ENCODE data around the gene C2orf81.

DNA sequence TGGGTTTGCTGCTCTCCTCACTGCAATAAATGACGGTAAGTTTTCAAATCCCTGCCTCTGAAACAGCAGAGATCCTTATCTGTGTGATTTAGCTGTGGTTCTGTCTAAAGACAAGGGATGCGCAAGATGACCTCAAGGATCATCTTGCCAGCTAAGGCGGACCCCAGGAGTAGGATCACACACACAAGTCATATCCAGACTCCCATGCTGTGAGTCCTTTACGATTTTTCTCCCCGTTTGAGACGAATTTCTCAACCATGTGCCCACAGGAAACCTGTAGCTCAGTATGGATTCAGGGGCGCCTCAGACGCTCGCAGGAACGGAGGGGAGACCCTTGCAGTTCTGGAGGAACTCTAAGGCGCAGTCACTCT, 30.2 kb downstream of the C2orf81 start:
- TF ChIP-seq, protein P1, sequence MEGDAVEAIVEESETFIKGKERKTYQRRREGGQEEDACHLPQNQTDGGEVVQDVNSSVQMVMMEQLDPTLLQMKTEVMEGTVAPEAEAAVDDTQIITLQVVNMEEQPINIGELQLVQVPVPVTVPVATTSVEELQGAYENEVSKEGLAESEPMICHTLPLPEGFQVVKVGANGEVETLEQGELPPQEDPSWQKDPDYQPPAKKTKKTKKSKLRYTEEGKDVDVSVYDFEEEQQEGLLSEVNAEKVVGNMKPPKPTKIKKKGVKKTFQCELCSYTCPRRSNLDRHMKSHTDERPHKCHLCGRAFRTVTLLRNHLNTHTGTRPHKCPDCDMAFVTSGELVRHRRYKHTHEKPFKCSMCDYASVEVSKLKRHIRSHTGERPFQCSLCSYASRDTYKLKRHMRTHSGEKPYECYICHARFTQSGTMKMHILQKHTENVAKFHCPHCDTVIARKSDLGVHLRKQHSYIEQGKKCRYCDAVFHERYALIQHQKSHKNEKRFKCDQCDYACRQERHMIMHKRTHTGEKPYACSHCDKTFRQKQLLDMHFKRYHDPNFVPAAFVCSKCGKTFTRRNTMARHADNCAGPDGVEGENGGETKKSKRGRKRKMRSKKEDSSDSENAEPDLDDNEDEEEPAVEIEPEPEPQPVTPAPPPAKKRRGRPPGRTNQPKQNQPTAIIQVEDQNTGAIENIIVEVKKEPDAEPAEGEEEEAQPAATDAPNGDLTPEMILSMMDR (IDR thresholded peaks at IDR 0.05; ENCODE audit: low read depth, low read length, poor library complexity, severe bottlenecking) = no peak
- no peak for TF ChIP-seq EZH2phosphoT487 (IDR thresholded peaks at IDR 0.05; ENCODE audit: borderline replicate concordance, low read length)

All from DOHH2 (cell line).